Renal cortex interstitium (tissue), 11 donors: Measurements from ENCODE around the gene OR5H2. TPM values are rescaled to one million over a fixed set of nuclear protein-coding genes. Genes with fewer than 3 reads are reported as not detected.

Experiments used
- DNase-seq, 11 donors: peaks; one replicate each; pipeline ENCODE4 v3.0.0-alpha.2; 2013; ENCODE audit warnings: low read depth in 9 of 11, low spot score in 4 of 11; ENCODE audit errors: extremely low read depth in 1 of 11
- polyA plus RNA-seq, 3 donors: library from polyadenylated mRNA; unstranded; fragments of 120-200 nt; gene quantifications; one replicate each; pipeline ENCODE4 v1.2.1, GENCODE V29; 2013; ENCODE audit not compliant: insufficient read length in 3 of 3

The OR5H2 gene
- polyA plus RNA-seq, 3 donors = not detected

DNA sequence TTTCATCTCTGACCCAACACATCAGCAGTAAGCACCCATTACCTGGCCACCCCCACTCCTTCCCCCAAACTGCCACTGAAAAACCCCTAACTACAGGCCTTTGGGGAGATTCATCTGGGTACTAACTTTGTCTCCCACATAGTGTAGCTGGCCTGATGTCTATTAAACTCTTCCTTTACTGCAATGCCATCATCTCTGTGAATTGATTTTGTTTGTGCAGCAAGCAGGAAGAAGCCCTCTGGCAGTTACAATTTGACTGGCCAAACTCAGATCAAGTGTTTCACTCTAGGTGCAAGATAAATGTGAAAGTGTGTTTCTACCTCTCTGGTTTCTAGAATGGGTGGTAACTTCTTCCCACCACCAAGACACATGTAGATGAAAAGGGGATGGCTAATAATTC, 44.6 kb downstream of the OR5H2 start:
- no peak for DNase-seq

DNA sequence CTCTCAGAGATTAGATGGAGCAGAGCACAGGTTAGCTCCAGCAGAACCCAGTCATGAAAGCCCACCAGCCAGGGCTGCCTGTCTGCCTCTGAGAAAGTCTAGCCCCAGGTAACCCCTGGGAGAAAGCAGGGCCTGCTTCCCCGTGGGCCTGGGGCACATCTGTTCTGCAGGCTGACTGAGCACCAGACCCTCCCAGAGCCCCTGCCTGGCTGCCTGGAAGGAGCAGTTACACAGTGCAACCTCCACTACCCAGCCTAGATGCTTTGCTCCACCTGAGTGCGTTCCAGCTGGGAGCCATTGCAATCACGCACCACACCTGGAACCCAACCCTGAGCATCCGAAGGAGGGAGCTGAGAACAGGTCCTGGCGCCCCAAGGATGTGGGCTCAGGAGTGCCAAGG, 46.6 kb downstream of the OR5H2 start:
- no peak for DNase-seq

DNA sequence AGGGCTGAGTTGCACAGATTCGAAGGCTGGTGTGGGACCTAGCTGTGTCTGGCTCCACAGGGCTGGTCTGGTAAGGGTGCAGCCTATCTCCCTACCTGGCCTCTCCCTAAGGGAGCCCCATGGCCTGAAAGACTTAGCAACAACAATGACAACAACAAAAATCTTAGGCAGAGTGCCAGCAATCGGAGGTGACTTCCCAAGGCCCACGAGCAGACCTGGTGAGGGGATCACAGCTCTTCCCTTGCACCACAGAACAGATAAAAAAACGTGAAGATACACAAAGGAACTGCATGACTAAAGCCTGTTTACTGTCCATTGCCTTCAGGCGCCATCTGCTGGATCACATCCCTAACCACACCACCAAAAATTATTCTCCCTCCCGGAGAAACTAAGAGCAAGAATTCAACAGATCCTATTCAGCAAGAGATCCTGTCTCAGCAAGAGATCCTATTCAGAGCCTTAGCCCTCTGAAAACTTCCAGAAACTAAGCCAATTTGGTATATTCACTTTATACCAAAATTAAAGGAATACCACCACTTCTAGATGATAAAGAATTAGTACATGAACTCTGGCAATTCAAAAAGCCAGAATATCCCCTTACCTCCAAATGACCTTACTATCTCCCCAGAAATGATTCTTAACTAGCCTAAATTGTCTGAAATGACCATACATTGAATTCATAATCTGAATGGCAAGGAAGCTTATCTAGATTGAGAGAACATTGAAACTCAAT, 47.3 kb downstream of the OR5H2 start:
- DNase-seq = peak in 9 of 11 donors; percentile 6 to 47 (median 28)

DNA sequence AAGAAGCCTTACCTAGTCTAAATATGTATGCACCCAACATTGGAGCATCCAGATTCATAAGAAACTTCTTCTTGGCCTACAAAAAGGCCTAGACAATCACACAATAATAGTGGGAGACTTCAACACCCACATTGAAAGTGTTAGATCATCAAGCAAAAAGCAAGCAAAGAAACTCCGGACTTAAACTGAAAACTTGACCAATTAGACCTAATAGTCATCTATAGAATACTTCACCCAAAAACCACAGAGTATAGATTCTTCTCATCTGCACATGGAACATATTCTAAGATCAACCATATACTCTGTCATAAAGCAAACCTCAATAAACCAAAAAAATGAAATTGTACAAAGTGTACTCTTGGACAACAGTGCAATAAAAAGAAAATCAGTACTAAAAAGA, 49.0 kb downstream of the OR5H2 start:
- no peak for DNase-seq

Other genes with a start within 250 kb of the OR5H2 start
- gene GABRR3, start 247.2 kb upstream of the OR5H2 start, polyA plus RNA-seq = under 1 TPM; 0.03 to 0.09 (median 0.03) TPM
- not detected for gene OR5AC2, start 195.3 kb upstream of the OR5H2 start, polyA plus RNA-seq
- gene OR5H1, start 151.8 kb upstream of the OR5H2 start, polyA plus RNA-seq = under 1 TPM in 1 of 3 donors, not detected in 2; 0.05 TPM
- gene OR5H14, start 135.0 kb upstream of the OR5H2 start, polyA plus RNA-seq = not detected
- not detected for gene OR5H15, start 115.8 kb upstream of the OR5H2 start, polyA plus RNA-seq
- not detected for gene OR5H6, start 18.3 kb upstream of the OR5H2 start, polyA plus RNA-seq
- gene OR5K4, start 71.3 kb downstream of the OR5H2 start, polyA plus RNA-seq = not detected
- gene OR5K3, start 108.2 kb downstream of the OR5H2 start, polyA plus RNA-seq = not detected
- not detected for gene OR5K1, start 180.7 kb downstream of the OR5H2 start, polyA plus RNA-seq
- under 1 TPM in 1 of 3 donors, not detected in 2; 0.79 TPM for gene OR5K2, start 215.2 kb downstream of the OR5H2 start, polyA plus RNA-seq
- gene CLDND1, start 240.4 kb downstream of the OR5H2 start, polyA plus RNA-seq = 100 to 1,000 TPM; 140 to 174 (median 164) TPM
- gene GPR15, start 249.5 kb downstream of the OR5H2 start, polyA plus RNA-seq = not detected